SK-N-SH (cell line): Measurements from ENCODE around the gene ZNF184. TPM values are rescaled to one million over a fixed set of nuclear protein-coding genes. Genes with fewer than 3 reads are reported as not detected.

ENCODE experiments used
- CTCF ChIA-PET: fragments of 300-600, 350-600 bp; formaldehyde crosslinking; extraction: SDS; loops from one replicate; lab custom pipeline; 2021; lab: Yijun Ruan, JAX
- POLR2A ChIA-PET: fragments of 350-600 bp; sonication (Branson Sonifier 250); formaldehyde crosslinking; extraction: SDS; loops from one replicate; lab custom pipeline; 2020; ENCODE audit warnings: antibody characterized with exemption, inconsistent platforms; lab: Yijun Ruan, JAX
- DNase-seq: peaks from one replicate; pipeline ENCODE4 v3.0.0; 2012
- H2AFZ ChIP-seq: fragments of 200-600 bp; sonication (generic); 2 replicates; pipeline ENCODE4 v1.8.1; 2016; ENCODE audit warnings: antibody characterized with exemption, mild to moderate bottlenecking, low read depth
- H3F3A ChIP-seq: fragments of 200-600 bp; sonication (generic); replicated peaks from 2 replicates; pipeline ENCODE3; 2016; ENCODE audit warnings: antibody characterized with exemption, mild to moderate bottlenecking; ENCODE audit not compliant: insufficient read depth
- H3K27ac ChIP-seq, 2 experiments: fragments of 200-500 bp in 1 of 2; fragments of 200-600 bp in 1 of 2; sonication (Bioruptor generic) in 1 of 2; sonication (generic), shearing (Covaris generic) in 1 of 2; 2 replicates each; pipeline versions ENCODE4 v1.5.1 to v1.6.1; 2014 to 2016; ENCODE audit warnings: low read depth in 2 of 2, inconsistent platforms in 1 of 2, low read length in 1 of 2, mild to moderate bottlenecking in 1 of 2, mixed read lengths in 1 of 2
- H3K27me3 ChIP-seq: fragments of 200-600 bp; sonication (generic), shearing (Covaris generic); 2 replicates; pipeline ENCODE4 v1.6.1; 2016; ENCODE audit warnings: mixed run types; ENCODE audit not compliant: insufficient read depth
- H3K36me3 ChIP-seq, 2 experiments: fragments of 200-500 bp in 1 of 2; fragments of 200-600 bp in 1 of 2; sonication (Bioruptor generic) in 1 of 2; sonication (generic) in 1 of 2; replicated peaks in 1 of 2; 2 replicates each; pipeline versions ENCODE3 to v1.5.1; 2014 to 2016; ENCODE audit warnings: low read length in 1 of 2, mild to moderate bottlenecking in 1 of 2; ENCODE audit not compliant: insufficient read depth in 2 of 2, control insufficient read depth in 1 of 2
- H3K4me1 ChIP-seq, 2 experiments: fragments of 200-500 bp in 1 of 2; fragments of 200-600 bp in 1 of 2; sonication (Bioruptor generic) in 1 of 2; sonication (generic), shearing (Covaris generic) in 1 of 2; 2 replicates each; pipeline versions ENCODE4 v1.5.1 to v1.6.1; 2014 to 2016; ENCODE audit warnings: low read depth in 1 of 2, low read length in 1 of 2, mixed run types in 1 of 2; ENCODE audit not compliant: insufficient read depth in 2 of 2, control insufficient read depth in 1 of 2
- H3K4me2 ChIP-seq: fragments of 200-600 bp; sonication (generic), shearing (Covaris generic); 2 replicates; pipeline ENCODE4 v1.6.1; 2017; ENCODE audit warnings: mixed run types
- H3K4me3 ChIP-seq, 2 experiments: fragments of 200-500 bp in 1 of 2; fragments of 200-600 bp in 1 of 2; sonication (Bioruptor generic) in 1 of 2; sonication (generic), shearing (Covaris generic) in 1 of 2; 2 replicates each; pipeline versions ENCODE4 v1.5.1 to v1.8.1; 2014 to 2016; ENCODE audit warnings: low read depth in 2 of 2, inconsistent platforms in 1 of 2, low read length in 1 of 2, mild to moderate bottlenecking in 1 of 2, mixed read lengths in 1 of 2, moderate library complexity in 1 of 2
- H3K79me2 ChIP-seq: fragments of 200-600 bp; sonication (generic); 2 replicates; pipeline ENCODE4 v1.8.1; 2017; ENCODE audit warnings: mild to moderate bottlenecking; ENCODE audit not compliant: insufficient read depth
- H3K9ac ChIP-seq: fragments of 200-600 bp; sonication (generic); 2 replicates; pipeline ENCODE4 v1.6.1; 2017; ENCODE audit warnings: mixed run types
- H3K9me2 ChIP-seq: fragments of 200-600 bp; sonication (generic); 2 replicates; pipeline ENCODE4 v1.6.1; 2017; ENCODE audit warnings: mixed run types
- H3K9me3 ChIP-seq: fragments of 200-600 bp; sonication (generic); 2 replicates; pipeline ENCODE4 v1.6.1; 2017; ENCODE audit warnings: mixed run types, mild to moderate bottlenecking, moderate library complexity
- H4K20me1 ChIP-seq: fragments of 200-600 bp; sonication (generic); 2 replicates; pipeline ENCODE4 v1.6.1; 2017; ENCODE audit warnings: mild to moderate bottlenecking, mixed run types; ENCODE audit not compliant: insufficient read depth
- FOSL2 ChIP-seq: IDR thresholded peaks from 2 replicates; pipeline ENCODE4 v1.4.0; 2012; ENCODE audit warnings: low read depth, mild to moderate bottlenecking, moderate library complexity, borderline replicate concordance
- FOXM1 ChIP-seq: IDR thresholded peaks from 2 replicates; pipeline ENCODE4 v1.4.0; 2012; ENCODE audit warnings: low read depth, mild to moderate bottlenecking
- GATA2 ChIP-seq: sonication (generic); formaldehyde crosslinking; IDR thresholded peaks from 2 replicates; pipeline ENCODE4 v1.5.0; 2020; ENCODE audit warnings: mild to moderate bottlenecking, missing genetic modification reagents
- JUND ChIP-seq: IDR thresholded peaks from 2 replicates; pipeline ENCODE4 v1.4.0; 2012
- MEF2A ChIP-seq: IDR thresholded peaks from 2 replicates; pipeline ENCODE4 v1.4.0; 2012; ENCODE audit warnings: low read depth, borderline replicate concordance
- NRF1 ChIP-seq: IDR thresholded peaks from 2 replicates; pipeline ENCODE4 v1.6.1; 2012; ENCODE audit warnings: low read depth, mild to moderate bottlenecking, low read length
- RFX5 ChIP-seq: IDR thresholded peaks from 2 replicates; pipeline ENCODE4 v1.6.1; 2012; ENCODE audit warnings: mild to moderate bottlenecking, improper control_type of control experiment, low read length
- RXRA ChIP-seq: IDR thresholded peaks from 2 replicates; pipeline ENCODE4 v1.4.0; 2012; ENCODE audit warnings: low read depth, mild to moderate bottlenecking, borderline replicate concordance
- SMC3 ChIP-seq: IDR thresholded peaks from 2 replicates; pipeline ENCODE4 v1.6.1; 2012; ENCODE audit warnings: low read depth, low read length, improper control_type of control experiment
- TCF12 ChIP-seq: IDR thresholded peaks from 2 replicates; pipeline ENCODE4 v1.4.0; 2012
- YY1 ChIP-seq: IDR thresholded peaks from 2 replicates; pipeline ENCODE4 v1.4.0; 2012; ENCODE audit warnings: low read depth, mild to moderate bottlenecking
- WGBS: methylation state at CpG from one replicate; pipeline ENCODE4 v1.1.6; 2017; ENCODE audit warnings: low lambda C conversion rate; 5-methylcytosine and 5-hydroxymethylcytosine counted together
- polyA plus RNA-seq, 3 experiments: library from polyadenylated mRNA; depleted of rRNA; stranded (reverse); fragments of >200 nt; gene quantifications; 2 replicates each; pipeline ENCODE4 v1.2.3, GENCODE V29; 2012
- TF ChIP-seq, protein P1 (sequence below): IDR thresholded peaks from 2 replicates; pipeline ENCODE4 v1.6.1; 2012; ENCODE audit warnings: mild to moderate bottlenecking, low read depth, low read length, moderate library complexity
- TF ChIP-seq, protein P2 (sequence below): IDR thresholded peaks from 2 replicates; pipeline ENCODE4 v1.4.0; 2012; ENCODE audit warnings: low read depth

Gene ZNF184
- polyA plus RNA-seq, 1 of the 3 experiments (the other 2 are of a cell fraction) = 1.6 TPM

GRCh38 chr6:27478706-27479318 is 5.9 kb upstream of the ZNF184 start (continued):
- TF ChIP-seq, protein P1, sequence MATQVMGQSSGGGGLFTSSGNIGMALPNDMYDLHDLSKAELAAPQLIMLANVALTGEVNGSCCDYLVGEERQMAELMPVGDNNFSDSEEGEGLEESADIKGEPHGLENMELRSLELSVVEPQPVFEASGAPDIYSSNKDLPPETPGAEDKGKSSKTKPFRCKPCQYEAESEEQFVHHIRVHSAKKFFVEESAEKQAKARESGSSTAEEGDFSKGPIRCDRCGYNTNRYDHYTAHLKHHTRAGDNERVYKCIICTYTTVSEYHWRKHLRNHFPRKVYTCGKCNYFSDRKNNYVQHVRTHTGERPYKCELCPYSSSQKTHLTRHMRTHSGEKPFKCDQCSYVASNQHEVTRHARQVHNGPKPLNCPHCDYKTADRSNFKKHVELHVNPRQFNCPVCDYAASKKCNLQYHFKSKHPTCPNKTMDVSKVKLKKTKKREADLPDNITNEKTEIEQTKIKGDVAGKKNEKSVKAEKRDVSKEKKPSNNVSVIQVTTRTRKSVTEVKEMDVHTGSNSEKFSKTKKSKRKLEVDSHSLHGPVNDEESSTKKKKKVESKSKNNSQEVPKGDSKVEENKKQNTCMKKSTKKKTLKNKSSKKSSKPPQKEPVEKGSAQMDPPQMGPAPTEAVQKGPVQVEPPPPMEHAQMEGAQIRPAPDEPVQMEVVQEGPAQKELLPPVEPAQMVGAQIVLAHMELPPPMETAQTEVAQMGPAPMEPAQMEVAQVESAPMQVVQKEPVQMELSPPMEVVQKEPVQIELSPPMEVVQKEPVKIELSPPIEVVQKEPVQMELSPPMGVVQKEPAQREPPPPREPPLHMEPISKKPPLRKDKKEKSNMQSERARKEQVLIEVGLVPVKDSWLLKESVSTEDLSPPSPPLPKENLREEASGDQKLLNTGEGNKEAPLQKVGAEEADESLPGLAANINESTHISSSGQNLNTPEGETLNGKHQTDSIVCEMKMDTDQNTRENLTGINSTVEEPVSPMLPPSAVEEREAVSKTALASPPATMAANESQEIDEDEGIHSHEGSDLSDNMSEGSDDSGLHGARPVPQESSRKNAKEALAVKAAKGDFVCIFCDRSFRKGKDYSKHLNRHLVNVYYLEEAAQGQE = no peak
- TF ChIP-seq JUND (no peak), MEF2A (0 out of 2 replicates have a peak, but pooled peaks have one; percentile 25), FOSL2 (peak; percentile 71)

- peak overlapping the region; percentile 70 for H3K4me2 ChIP-seq
- CTCF ChIA-PET = interaction anchor here (1.5 to 2.2 kb wide), 2 partner anchors 15 to 300 kb away, joined by 4 to 6 read pairs; no protein-coding TSS in a partner anchor
- POLR2A ChIA-PET = no interaction called here
- peaks cover 15% of the 10 kb centered on the region for H3F3A ChIP-seq
- TF ChIP-seq, protein P2, sequence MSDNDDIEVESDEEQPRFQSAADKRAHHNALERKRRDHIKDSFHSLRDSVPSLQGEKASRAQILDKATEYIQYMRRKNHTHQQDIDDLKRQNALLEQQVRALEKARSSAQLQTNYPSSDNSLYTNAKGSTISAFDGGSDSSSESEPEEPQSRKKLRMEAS = no peak
- TF ChIP-seq NRF1 (no peak), RXRA (no peak), SMC3 (no peak), RFX5 (no peak), GATA2 (CRISPR knock-in tag) (no peak), YY1 (no peak), FOXM1 (no peak), TCF12 (no peak)
- TF ChIP-seq, all 33 proteins: peak for 0
- Histone ChIP-seq H3K9me3 (no peaks in the 10 kb centered on the region), H4K20me1 (no peaks in the 10 kb centered on the region), H3K79me2 (no peaks in the 10 kb centered on the region), H3K4me3 (peak overlapping the region; percentile 90 to 93), H3K9ac (peak overlapping the region; percentile 82; the same call in 1 of the 2 replicates), H3K4me1 (peaks cover 0 to 7% of the 10 kb centered on the region in 2 experiments; a peak in 2 of 4 replicates), H3K9me2 (no peaks in the 10 kb centered on the region), H3K36me3 (no peaks in the 10 kb centered on the region), H3K27me3 (no peaks in the 10 kb centered on the region), H3K27ac (peak overlapping the region; percentile 63 to 91), H2AFZ (peak overlapping the region; percentile 94; the same call in 1 of the 2 replicates)
- DNase-seq = no peak
- 48% methylated on average over 12 of the region's 12 CpGs for WGBS
Observed at GRCh38 chr6:27478141-27478705, 5.3 kb upstream of the ZNF184 start.
